Mammary epithelial cell (primary cell): Measurements from ENCODE around the gene ABCC4.

Experiments used
- CTCF ChIP-seq, 2 donors: IDR thresholded peaks in 1 of 2; conservative IDR thresholded peaks in 1 of 2; 2 replicates each; pipeline ENCODE4 v1.5.1; 2011 to 2012; ENCODE audit warnings: inconsistent platforms in 2 of 2, low read length in 2 of 2, mild to moderate bottlenecking in 2 of 2, control low read depth in 1 of 2, low read depth in 1 of 2; ENCODE audit not compliant: insufficient read depth in 1 of 2; ENCODE audit errors: extremely low read depth in 1 of 2
- EZH2 ChIP-seq: IDR thresholded peaks from 2 replicates; pipeline ENCODE4 v1.6.1; 2012; ENCODE audit warnings: low read length, inconsistent platforms, borderline replicate concordance

GRCh38 chr13:95264225-95264624, 37.0 kb downstream of the ABCC4 start:
- TF ChIP-seq CTCF (conservative IDR thresholded peaks at IDR 0.05 in 1 of 2, IDR thresholded peaks at IDR 0.05 in 1 of 2; ENCODE audit: extremely low read depth in 1 of 2, insufficient read depth in 1 of 2, low read depth in 1 of 2, low read length in 2 of 2) (no peak), EZH2 (no peak)
